SK-N-SH treated with all-trans-retinoic acid at 6 μM for 48 hours (cell line): Measurements from ENCODE around the gene MAST3.

Source experiments
- ATAC-seq: fragments of 200-7000 bp; cut with Tn5 transposase; 3 replicates; pipeline ENCODE4 v1.9.1; 2020; ENCODE audit warnings: mild to moderate bottlenecking, moderate library complexity
- ARNTL ChIP-seq: fragments of 450-650 bp; formaldehyde crosslinking; IDR thresholded peaks from 2 replicates; pipeline ENCODE4 v1.5.0; 2020; ENCODE audit warnings: low read depth, mild to moderate bottlenecking, moderate library complexity, borderline replicate concordance
- BACH2 ChIP-seq: fragments of 250-450 bp; sonication (Bioruptor Pico); IDR thresholded peaks from 2 replicates; pipeline ENCODE4 v1.9.0; 2021; ENCODE audit warnings: mild to moderate bottlenecking, borderline replicate concordance
- CSDC2 ChIP-seq: fragments of 250-450 bp; sonication (Bioruptor Pico); IDR thresholded peaks from 2 replicates; pipeline ENCODE4 v1.5.0; 2020; ENCODE audit warnings: mild to moderate bottlenecking, moderate library complexity
- GLIS3 ChIP-seq: fragments of 250-450 bp; sonication (Bioruptor Pico); IDR thresholded peaks from 2 replicates; pipeline ENCODE4 v1.5.0; 2020; ENCODE audit warnings: mild to moderate bottlenecking, moderate library complexity
- ISL1 ChIP-seq: fragments of 250-450 bp; sonication (Bioruptor Pico); IDR thresholded peaks from 2 replicates; pipeline ENCODE4 v2.1.2; 2022; ENCODE audit warnings: mild to moderate bottlenecking, moderate library complexity
- PPARA ChIP-seq: fragments of 250-450 bp; sonication (Bioruptor Pico); IDR thresholded peaks from 2 replicates; pipeline ENCODE4 v1.5.0; 2020; ENCODE audit warnings: mild to moderate bottlenecking, borderline replicate concordance
- RARB ChIP-seq: fragments of 250-450 bp; sonication (Bioruptor Pico); IDR thresholded peaks from 2 replicates; pipeline ENCODE4 v1.8.0; 2021; ENCODE audit warnings: mild to moderate bottlenecking, moderate library complexity
- SNAI2 ChIP-seq: fragments of 250-450 bp; sonication (Bioruptor Pico); IDR thresholded peaks from 2 replicates; pipeline ENCODE4 v1.5.0; 2020; ENCODE audit warnings: mild to moderate bottlenecking, moderate library complexity
- TCF4 ChIP-seq: fragments of 250-450 bp; sonication (Bioruptor Pico); IDR thresholded peaks from 2 replicates; pipeline ENCODE4 v1.8.0; 2021; ENCODE audit warnings: mild to moderate bottlenecking, moderate library complexity, borderline replicate concordance
- TOX ChIP-seq: fragments of 250-450 bp; sonication (Bioruptor Pico); IDR thresholded peaks from 2 replicates; pipeline ENCODE4 v1.8.0; 2021; ENCODE audit warnings: mild to moderate bottlenecking, moderate library complexity, borderline replicate concordance
- ZC3H10 ChIP-seq: fragments of 250-450 bp; sonication (Bioruptor Pico); IDR thresholded peaks from 2 replicates; pipeline ENCODE4 v1.5.1; 2021; ENCODE audit warnings: mild to moderate bottlenecking, moderate library complexity
- ZFP3 ChIP-seq: fragments of 250-450 bp; sonication (Bioruptor Pico); IDR thresholded peaks from 2 replicates; pipeline ENCODE4 v1.5.0; 2020; ENCODE audit warnings: mild to moderate bottlenecking, moderate library complexity
- ZFP30 ChIP-seq: fragments of 450-650 bp; formaldehyde crosslinking; IDR thresholded peaks from 2 replicates; pipeline ENCODE4 v1.5.0; 2022; ENCODE audit warnings: mild to moderate bottlenecking, moderate library complexity
- ZNF70 ChIP-seq: fragments of 450-650 bp; formaldehyde crosslinking; IDR thresholded peaks from 2 replicates; pipeline ENCODE4 v1.5.0; 2020; ENCODE audit warnings: mild to moderate bottlenecking, moderate library complexity
- ZNF8 ChIP-seq: fragments of 450-650 bp; formaldehyde crosslinking; IDR thresholded peaks from 2 replicates; pipeline ENCODE4 v1.5.0; 2020; ENCODE audit warnings: mild to moderate bottlenecking, moderate library complexity
- TF ChIP-seq, protein P1 (sequence below): fragments of 250-450 bp; sonication (Bioruptor Pico); IDR thresholded peaks from 2 replicates; pipeline ENCODE4 v1.8.0; 2020; ENCODE audit warnings: mild to moderate bottlenecking, moderate library complexity, borderline replicate concordance
- TF ChIP-seq, protein P2 (sequence below): fragments of 250-450 bp; sonication (Bioruptor Pico); IDR thresholded peaks from 2 replicates; pipeline ENCODE4 v1.8.0; 2021; ENCODE audit warnings: low read depth, mild to moderate bottlenecking, moderate library complexity, borderline replicate concordance
- TF ChIP-seq, protein P3 (sequence below): fragments of 250-450 bp; sonication (Bioruptor Pico); IDR thresholded peaks from 2 replicates; pipeline ENCODE4 v1.5.0; 2020; ENCODE audit warnings: mild to moderate bottlenecking, moderate library complexity
- TF ChIP-seq, protein P4 (sequence below): fragments of 250-450 bp; sonication (Bioruptor Pico); IDR thresholded peaks from 2 replicates; pipeline ENCODE4 v1.5.1; 2021; ENCODE audit warnings: mild to moderate bottlenecking, moderate library complexity
- TF ChIP-seq, protein P5 (sequence below): fragments of 250-450 bp; sonication (Bioruptor Pico); IDR thresholded peaks from 2 replicates; pipeline ENCODE4 v1.5.1; 2020; ENCODE audit warnings: low read depth, mild to moderate bottlenecking, moderate library complexity

Gene MAST3

DNA sequence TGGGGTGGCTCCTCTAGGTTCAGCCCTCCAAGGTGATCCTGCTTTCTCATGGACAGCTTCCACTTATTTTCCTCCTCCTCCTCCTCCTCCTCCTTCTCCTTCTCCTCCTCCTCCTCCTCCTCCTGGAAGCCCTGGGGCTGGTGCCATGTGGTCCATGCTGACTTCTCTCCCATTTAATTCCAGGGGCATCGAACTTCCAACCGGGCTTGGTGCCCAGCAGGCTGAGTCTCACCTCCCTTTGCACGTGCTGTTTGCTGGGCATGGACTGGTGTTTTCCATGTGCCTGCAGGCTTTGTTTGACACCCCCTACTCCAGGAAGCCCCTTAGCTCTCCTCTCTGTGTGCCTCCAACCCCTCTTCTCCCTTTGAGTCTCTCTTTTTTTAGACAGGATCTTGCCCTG lies 3.7 kb downstream of the MAST3 start:
- no peak for ATAC-seq
- TF ChIP-seq ZNF70 (CRISPR knock-in tag) (no peak), SNAI2 (CRISPR knock-in tag) (no peak), ISL1 (CRISPR knock-in tag) (no peak)
- TF ChIP-seq, protein P1, sequence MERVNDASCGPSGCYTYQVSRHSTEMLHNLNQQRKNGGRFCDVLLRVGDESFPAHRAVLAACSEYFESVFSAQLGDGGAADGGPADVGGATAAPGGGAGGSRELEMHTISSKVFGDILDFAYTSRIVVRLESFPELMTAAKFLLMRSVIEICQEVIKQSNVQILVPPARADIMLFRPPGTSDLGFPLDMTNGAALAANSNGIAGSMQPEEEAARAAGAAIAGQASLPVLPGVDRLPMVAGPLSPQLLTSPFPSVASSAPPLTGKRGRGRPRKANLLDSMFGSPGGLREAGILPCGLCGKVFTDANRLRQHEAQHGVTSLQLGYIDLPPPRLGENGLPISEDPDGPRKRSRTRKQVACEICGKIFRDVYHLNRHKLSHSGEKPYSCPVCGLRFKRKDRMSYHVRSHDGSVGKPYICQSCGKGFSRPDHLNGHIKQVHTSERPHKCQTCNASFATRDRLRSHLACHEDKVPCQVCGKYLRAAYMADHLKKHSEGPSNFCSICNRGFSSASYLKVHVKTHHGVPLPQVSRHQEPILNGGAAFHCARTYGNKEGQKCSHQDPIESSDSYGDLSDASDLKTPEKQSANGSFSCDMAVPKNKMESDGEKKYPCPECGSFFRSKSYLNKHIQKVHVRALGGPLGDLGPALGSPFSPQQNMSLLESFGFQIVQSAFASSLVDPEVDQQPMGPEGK: no peak

DNA sequence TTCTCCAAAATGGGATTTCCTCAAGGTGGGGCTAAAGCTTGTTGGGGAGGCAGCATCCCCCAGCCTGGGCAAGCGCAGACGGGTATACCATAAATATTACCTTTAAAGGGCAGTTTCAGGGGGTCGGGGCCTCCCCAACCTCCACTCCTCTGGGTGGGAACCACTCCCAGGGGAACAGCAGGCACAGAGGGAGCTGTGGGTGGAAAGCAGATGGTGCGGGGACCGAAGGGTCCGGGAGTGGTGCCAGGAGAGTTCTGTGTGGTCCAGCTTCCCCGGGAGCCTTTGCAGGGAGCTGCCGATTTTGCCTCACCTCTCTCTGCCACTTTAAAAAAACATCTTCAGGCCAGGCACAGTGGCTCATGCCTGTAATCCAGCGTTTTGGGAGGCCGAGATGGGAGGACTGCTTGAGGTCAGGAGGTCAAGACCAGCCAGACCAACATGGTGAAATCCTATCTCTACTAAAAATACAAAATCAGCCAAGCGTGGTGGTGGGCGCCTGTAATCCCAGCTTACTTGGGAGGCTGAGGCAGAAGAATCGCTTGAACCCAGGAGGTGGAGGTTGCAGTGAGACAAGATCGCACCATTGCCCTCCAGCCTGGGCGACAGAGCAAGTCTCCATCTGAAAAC lies 5.5 kb downstream of the MAST3 start:
- TF ChIP-seq, protein P1: no peak
- TF ChIP-seq CSDC2 (CRISPR knock-in tag) (no peak), ZC3H10 (CRISPR knock-in tag) (no peak), ZNF70 (CRISPR knock-in tag) (no peak), PPARA (CRISPR knock-in tag) (no peak), BACH2 (CRISPR knock-in tag) (no peak), TCF4 (CRISPR knock-in tag) (no peak), SNAI2 (CRISPR knock-in tag) (no peak), ZNF8 (CRISPR knock-in tag) (no peak), ISL1 (CRISPR knock-in tag) (no peak), TOX (CRISPR knock-in tag) (no peak), ARNTL (CRISPR knock-in tag) (no peak), GLIS3 (CRISPR knock-in tag) (no peak), ZFP3 (CRISPR knock-in tag) (no peak), RARB (CRISPR knock-in tag) (no peak), ZFP30 (CRISPR knock-in tag) (no peak)
- TF ChIP-seq, protein P2, sequence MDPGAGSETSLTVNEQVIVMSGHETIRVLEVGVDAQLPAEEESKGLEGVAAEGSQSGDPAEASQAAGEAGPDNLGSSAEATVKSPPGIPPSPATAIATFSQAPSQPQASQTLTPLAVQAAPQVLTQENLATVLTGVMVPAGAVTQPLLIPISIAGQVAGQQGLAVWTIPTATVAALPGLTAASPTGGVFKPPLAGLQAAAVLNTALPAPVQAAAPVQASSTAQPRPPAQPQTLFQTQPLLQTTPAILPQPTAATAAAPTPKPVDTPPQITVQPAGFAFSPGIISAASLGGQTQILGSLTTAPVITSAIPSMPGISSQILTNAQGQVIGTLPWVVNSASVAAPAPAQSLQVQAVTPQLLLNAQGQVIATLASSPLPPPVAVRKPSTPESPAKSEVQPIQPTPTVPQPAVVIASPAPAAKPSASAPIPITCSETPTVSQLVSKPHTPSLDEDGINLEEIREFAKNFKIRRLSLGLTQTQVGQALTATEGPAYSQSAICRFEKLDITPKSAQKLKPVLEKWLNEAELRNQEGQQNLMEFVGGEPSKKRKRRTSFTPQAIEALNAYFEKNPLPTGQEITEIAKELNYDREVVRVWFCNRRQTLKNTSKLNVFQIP: no peak
- TF ChIP-seq, protein P3, sequence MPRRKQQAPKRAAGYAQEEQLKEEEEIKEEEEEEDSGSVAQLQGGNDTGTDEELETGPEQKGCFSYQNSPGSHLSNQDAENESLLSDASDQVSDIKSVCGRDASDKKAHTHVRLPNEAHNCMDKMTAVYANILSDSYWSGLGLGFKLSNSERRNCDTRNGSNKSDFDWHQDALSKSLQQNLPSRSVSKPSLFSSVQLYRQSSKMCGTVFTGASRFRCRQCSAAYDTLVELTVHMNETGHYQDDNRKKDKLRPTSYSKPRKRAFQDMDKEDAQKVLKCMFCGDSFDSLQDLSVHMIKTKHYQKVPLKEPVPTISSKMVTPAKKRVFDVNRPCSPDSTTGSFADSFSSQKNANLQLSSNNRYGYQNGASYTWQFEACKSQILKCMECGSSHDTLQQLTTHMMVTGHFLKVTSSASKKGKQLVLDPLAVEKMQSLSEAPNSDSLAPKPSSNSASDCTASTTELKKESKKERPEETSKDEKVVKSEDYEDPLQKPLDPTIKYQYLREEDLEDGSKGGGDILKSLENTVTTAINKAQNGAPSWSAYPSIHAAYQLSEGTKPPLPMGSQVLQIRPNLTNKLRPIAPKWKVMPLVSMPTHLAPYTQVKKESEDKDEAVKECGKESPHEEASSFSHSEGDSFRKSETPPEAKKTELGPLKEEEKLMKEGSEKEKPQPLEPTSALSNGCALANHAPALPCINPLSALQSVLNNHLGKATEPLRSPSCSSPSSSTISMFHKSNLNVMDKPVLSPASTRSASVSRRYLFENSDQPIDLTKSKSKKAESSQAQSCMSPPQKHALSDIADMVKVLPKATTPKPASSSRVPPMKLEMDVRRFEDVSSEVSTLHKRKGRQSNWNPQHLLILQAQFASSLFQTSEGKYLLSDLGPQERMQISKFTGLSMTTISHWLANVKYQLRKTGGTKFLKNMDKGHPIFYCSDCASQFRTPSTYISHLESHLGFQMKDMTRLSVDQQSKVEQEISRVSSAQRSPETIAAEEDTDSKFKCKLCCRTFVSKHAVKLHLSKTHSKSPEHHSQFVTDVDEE (CRISPR knock-in tag): no peak
- TF ChIP-seq, protein P4, sequence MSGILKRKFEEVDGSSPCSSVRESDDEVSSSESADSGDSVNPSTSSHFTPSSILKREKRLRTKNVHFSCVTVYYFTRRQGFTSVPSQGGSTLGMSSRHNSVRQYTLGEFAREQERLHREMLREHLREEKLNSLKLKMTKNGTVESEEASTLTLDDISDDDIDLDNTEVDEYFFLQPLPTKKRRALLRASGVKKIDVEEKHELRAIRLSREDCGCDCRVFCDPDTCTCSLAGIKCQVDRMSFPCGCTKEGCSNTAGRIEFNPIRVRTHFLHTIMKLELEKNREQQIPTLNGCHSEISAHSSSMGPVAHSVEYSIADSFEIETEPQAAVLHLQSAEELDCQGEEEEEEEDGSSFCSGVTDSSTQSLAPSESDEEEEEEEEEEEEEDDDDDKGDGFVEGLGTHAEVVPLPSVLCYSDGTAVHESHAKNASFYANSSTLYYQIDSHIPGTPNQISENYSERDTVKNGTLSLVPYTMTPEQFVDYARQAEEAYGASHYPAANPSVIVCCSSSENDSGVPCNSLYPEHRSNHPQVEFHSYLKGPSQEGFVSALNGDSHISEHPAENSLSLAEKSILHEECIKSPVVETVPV (CRISPR knock-in tag): no peak
- TF ChIP-seq, protein P5, sequence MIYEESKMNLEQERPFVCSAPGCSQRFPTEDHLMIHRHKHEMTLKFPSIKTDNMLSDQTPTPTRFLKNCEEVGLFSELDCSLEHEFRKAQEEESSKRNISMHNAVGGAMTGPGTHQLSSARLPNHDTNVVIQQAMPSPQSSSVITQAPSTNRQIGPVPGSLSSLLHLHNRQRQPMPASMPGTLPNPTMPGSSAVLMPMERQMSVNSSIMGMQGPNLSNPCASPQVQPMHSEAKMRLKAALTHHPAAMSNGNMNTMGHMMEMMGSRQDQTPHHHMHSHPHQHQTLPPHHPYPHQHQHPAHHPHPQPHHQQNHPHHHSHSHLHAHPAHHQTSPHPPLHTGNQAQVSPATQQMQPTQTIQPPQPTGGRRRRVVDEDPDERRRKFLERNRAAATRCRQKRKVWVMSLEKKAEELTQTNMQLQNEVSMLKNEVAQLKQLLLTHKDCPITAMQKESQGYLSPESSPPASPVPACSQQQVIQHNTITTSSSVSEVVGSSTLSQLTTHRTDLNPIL: no peak
- TF ChIP-seq, all 23 proteins: peak for 0

More for the DNA sequence above, 5.5 kb downstream of the MAST3 start:
- ATAC-seq: no peak
